Tibial nerve (tissue), 4 donors: ENCODE results near the gene SPATA32.

Source experiments
- EP300 ChIP-seq, 2 donors: sonication (generic); formaldehyde crosslinking; IDR thresholded peaks; one replicate each; pipeline ENCODE4 v1.6.1; 2017; ENCODE audit warnings: antibody characterized with exemption in 2 of 2, mild to moderate bottlenecking in 1 of 2
- POLR2A ChIP-seq, 2 donors: fragments of 450-650 bp; IDR thresholded peaks; one replicate each; pipeline ENCODE4 v1.6.1; 2017; ENCODE audit warnings: antibody characterized with exemption in 2 of 2, mild to moderate bottlenecking in 2 of 2, moderate library complexity in 2 of 2
- TF ChIP-seq, protein P1 (sequence below), 5 experiments: fragments of 200-600 bp in 3 of 5; fragments of 450-650 bp in 2 of 5; sonication (generic) in 3 of 5; IDR thresholded peaks; one replicate each; pipeline ENCODE4 v1.5.1; 2016 to 2019; ENCODE audit warnings: antibody characterized with exemption in 5 of 5, mild to moderate bottlenecking in 3 of 5, moderate library complexity in 2 of 5

DNA sequence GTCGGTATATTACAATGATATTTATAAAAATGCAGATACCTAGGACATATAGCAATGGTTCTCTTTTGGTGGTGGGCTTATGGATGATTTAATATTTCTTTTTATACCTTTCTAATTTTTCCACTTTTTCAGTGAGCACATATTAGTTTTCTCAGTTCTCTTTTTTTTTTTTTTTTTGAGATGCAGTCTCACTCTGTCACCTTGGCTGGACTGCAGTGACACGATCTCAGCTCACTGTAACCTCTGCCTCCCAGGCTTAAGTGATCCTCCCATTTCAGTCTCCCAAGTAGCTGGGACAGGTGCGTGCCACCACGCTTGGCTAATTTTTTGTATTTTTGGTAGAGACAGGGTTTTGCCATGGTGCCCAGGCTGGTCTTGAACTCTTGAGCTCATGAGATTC is 39.8 kb upstream of the SPATA32 start:
- TF ChIP-seq EP300 (IDR thresholded peaks at IDR 0.05): no peak
- TF ChIP-seq, protein P1, sequence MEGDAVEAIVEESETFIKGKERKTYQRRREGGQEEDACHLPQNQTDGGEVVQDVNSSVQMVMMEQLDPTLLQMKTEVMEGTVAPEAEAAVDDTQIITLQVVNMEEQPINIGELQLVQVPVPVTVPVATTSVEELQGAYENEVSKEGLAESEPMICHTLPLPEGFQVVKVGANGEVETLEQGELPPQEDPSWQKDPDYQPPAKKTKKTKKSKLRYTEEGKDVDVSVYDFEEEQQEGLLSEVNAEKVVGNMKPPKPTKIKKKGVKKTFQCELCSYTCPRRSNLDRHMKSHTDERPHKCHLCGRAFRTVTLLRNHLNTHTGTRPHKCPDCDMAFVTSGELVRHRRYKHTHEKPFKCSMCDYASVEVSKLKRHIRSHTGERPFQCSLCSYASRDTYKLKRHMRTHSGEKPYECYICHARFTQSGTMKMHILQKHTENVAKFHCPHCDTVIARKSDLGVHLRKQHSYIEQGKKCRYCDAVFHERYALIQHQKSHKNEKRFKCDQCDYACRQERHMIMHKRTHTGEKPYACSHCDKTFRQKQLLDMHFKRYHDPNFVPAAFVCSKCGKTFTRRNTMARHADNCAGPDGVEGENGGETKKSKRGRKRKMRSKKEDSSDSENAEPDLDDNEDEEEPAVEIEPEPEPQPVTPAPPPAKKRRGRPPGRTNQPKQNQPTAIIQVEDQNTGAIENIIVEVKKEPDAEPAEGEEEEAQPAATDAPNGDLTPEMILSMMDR (IDR thresholded peaks at IDR 0.05): no peak
- TF ChIP-seq POLR2A (IDR thresholded peaks at IDR 0.05): no peak
